Loucy (cell line): ENCODE results near the gene GNB1.

ENCODE experiments used
- H2AFZ ChIP-seq: fragments of 200-600 bp; sonication (generic); 2 replicates; pipeline ENCODE4 v1.6.0; 2016; ENCODE audit warnings: antibody characterized with exemption, mild to moderate bottlenecking, low read length, moderate library complexity
- H3F3A ChIP-seq: fragments of 200-600 bp; 2 replicates; pipeline ENCODE4 v1.6.0; 2016; ENCODE audit warnings: antibody characterized with exemption, low read depth, mild to moderate bottlenecking
- H3K27me3 ChIP-seq: fragments of 200-600 bp; sonication (generic); 2 replicates; pipeline ENCODE4 v1.6.1; 2014; ENCODE audit warnings: low read length, mild to moderate bottlenecking; ENCODE audit not compliant: insufficient read depth, poor library complexity, severe bottlenecking
- H3K36me3 ChIP-seq: fragments of 200-600 bp; sonication (generic); 2 replicates; pipeline ENCODE4 v1.6.1; 2016; ENCODE audit warnings: low read length; ENCODE audit not compliant: insufficient read depth
- H3K4me1 ChIP-seq: fragments of 200-600 bp; sonication (generic); 2 replicates; pipeline ENCODE4 v1.5.1; 2014; ENCODE audit warnings: low read length, mild to moderate bottlenecking; ENCODE audit not compliant: insufficient read depth, poor library complexity, severe bottlenecking
- H3K4me2 ChIP-seq: fragments of 200-600 bp; sonication (generic); 2 replicates; pipeline ENCODE4 v1.6.0; 2014; ENCODE audit warnings: antibody characterized with exemption, low read length, low read depth, mild to moderate bottlenecking; ENCODE audit not compliant: poor library complexity, severe bottlenecking
- H3K4me3 ChIP-seq: fragments of 200-600 bp; sonication (generic); 2 replicates; pipeline ENCODE4 v1.5.1; 2014; ENCODE audit warnings: low read length, mild to moderate bottlenecking, mixed read lengths; ENCODE audit not compliant: poor library complexity, severe bottlenecking
- H3K79me2 ChIP-seq: fragments of 200-600 bp; sonication (generic); 2 replicates; pipeline ENCODE4 v1.6.1; 2014; ENCODE audit warnings: low read length; ENCODE audit not compliant: insufficient read depth
- H3K9ac ChIP-seq: fragments of 200-600 bp; sonication (generic); 2 replicates; pipeline ENCODE4 v1.6.0; 2014; ENCODE audit warnings: mild to moderate bottlenecking, low read depth, low read length, moderate library complexity; ENCODE audit not compliant: poor library complexity, severe bottlenecking
- H3K9me2 ChIP-seq: fragments of 200-600 bp; sonication (generic); replicated peaks from 2 replicates; pipeline ENCODE4 v1.6.1; 2016; ENCODE audit warnings: low read depth, low read length, mixed read lengths
- H3K9me3 ChIP-seq: fragments of 200-600 bp; sonication (generic); 2 replicates; pipeline ENCODE4 v1.6.1; 2014; ENCODE audit warnings: mild to moderate bottlenecking, antibody characterized with exemption, low read length, low read depth; ENCODE audit not compliant: insufficient read depth
- H4K20me1 ChIP-seq: fragments of 200-600 bp; sonication (generic); 2 replicates; pipeline ENCODE4 v1.6.0; 2014; ENCODE audit warnings: antibody characterized with exemption, low read length, mild to moderate bottlenecking; ENCODE audit not compliant: insufficient read depth, poor library complexity, severe bottlenecking
- CTCF ChIP-seq: fragments of 200-600 bp; sonication (generic); conservative IDR thresholded peaks from 2 replicates; pipeline ENCODE4 v1.5.1; 2014; ENCODE audit warnings: mild to moderate bottlenecking, antibody characterized with exemption, low read length
- EZH2phosphoT487 ChIP-seq: fragments of 200-600 bp; IDR thresholded peaks from 2 replicates; pipeline ENCODE4 v1.6.1; 2018; ENCODE audit warnings: antibody characterized with exemption, mild to moderate bottlenecking, moderate library complexity, borderline replicate concordance

The GNB1 gene

GRCh38 chr1:1806890-1807289 lies 84.0 kb downstream of the GNB1 start:
- Histone ChIP-seq H2AFZ (no peak overlapping the region), H3F3A (no peaks in the 10 kb centered on the region; the same call in 1 of the 2 replicates), H3K4me3 (no peak overlapping the region), H3K27me3 (no peaks in the 10 kb centered on the region), H3K36me3 (peaks cover 78% of the 10 kb centered on the region; the same call in 1 of the 2 replicates), H3K4me1 (no peaks in the 10 kb centered on the region), H4K20me1 (peaks cover 26% of the 10 kb centered on the region), H3K9me2 (no peaks in the 10 kb centered on the region), H3K9me3 (no peaks in the 10 kb centered on the region), H3K4me2 (no peak overlapping the region), H3K79me2 (peaks cover 7% of the 10 kb centered on the region; the same call in 1 of the 2 replicates), H3K9ac (no peak overlapping the region)
- TF ChIP-seq EZH2phosphoT487, result no peak
- no peak for TF ChIP-seq CTCF

- no peaks in the 10 kb centered on the region; the same call in 1 of the 2 replicates for H3F3A ChIP-seq
Measured at GRCh38 chr1:1804301-1804700, 86.6 kb downstream of the GNB1 start.

GRCh38 chr1:1802871-1803270 lies 88.0 kb downstream of the GNB1 start:
- Histone ChIP-seq H3K4me3 (no peak overlapping the region), H3K9ac (no peak overlapping the region), H3K79me2 (peaks cover 37% of the 10 kb centered on the region; the same call in 1 of the 2 replicates), H3K9me3 (no peaks in the 10 kb centered on the region), H3K36me3 (peaks cover 92% of the 10 kb centered on the region; the same call in 1 of the 2 replicates), H3F3A (no peaks in the 10 kb centered on the region; the same call in 1 of the 2 replicates), H4K20me1 (peaks cover 39% of the 10 kb centered on the region), H3K9me2 (no peaks in the 10 kb centered on the region), H2AFZ (no peak overlapping the region), H3K4me1 (no peaks in the 10 kb centered on the region), H3K27me3 (no peaks in the 10 kb centered on the region), H3K4me2 (no peak overlapping the region)
- no peak for TF ChIP-seq CTCF
- no peak for TF ChIP-seq EZH2phosphoT487

More at GRCh38 chr1:1804301-1804700, 86.6 kb downstream of the GNB1 start:
- Histone ChIP-seq H3K4me1 (no peaks in the 10 kb centered on the region), H3K9me2 (no peaks in the 10 kb centered on the region), H3K9me3 (no peaks in the 10 kb centered on the region), H2AFZ (no peak overlapping the region), H3K4me2 (no peak overlapping the region), H3K27me3 (no peaks in the 10 kb centered on the region), H3K79me2 (peaks cover 27% of the 10 kb centered on the region; the same call in 1 of the 2 replicates), H4K20me1 (peaks cover 33% of the 10 kb centered on the region), H3K9ac (no peak overlapping the region), H3K4me3 (no peak overlapping the region), H3K36me3 (peaks cover 91% of the 10 kb centered on the region; the same call in 1 of the 2 replicates)
- TF ChIP-seq EZH2phosphoT487, result no peak

GRCh38 chr1:1799716-1800115 lies 91.2 kb downstream of the GNB1 start:
- H3K27me3 ChIP-seq, result no peaks in the 10 kb centered on the region
- H3K4me3 ChIP-seq, result no peak overlapping the region
- peaks cover 44% of the 10 kb centered on the region for H4K20me1 ChIP-seq
- H3K9me3 ChIP-seq, result no peaks in the 10 kb centered on the region
- H3K9ac ChIP-seq, result no peak overlapping the region
- H3K4me1 ChIP-seq, result no peaks in the 10 kb centered on the region
- no peak overlapping the region for H2AFZ ChIP-seq
- H3K4me2 ChIP-seq, result no peak overlapping the region
- TF ChIP-seq EZH2phosphoT487, result no peak
- no peak for TF ChIP-seq CTCF
- H3K9me2 ChIP-seq, result no peaks in the 10 kb centered on the region
- no peaks in the 10 kb centered on the region for H3F3A ChIP-seq
- peaks cover 53% of the 10 kb centered on the region; the same call in 1 of the 2 replicates for H3K79me2 ChIP-seq
- peaks cover 95% of the 10 kb centered on the region; the same call in 1 of the 2 replicates for H3K36me3 ChIP-seq
